Measurements from ENCODE around the gene RXRG.

The RXRG gene

DNA sequence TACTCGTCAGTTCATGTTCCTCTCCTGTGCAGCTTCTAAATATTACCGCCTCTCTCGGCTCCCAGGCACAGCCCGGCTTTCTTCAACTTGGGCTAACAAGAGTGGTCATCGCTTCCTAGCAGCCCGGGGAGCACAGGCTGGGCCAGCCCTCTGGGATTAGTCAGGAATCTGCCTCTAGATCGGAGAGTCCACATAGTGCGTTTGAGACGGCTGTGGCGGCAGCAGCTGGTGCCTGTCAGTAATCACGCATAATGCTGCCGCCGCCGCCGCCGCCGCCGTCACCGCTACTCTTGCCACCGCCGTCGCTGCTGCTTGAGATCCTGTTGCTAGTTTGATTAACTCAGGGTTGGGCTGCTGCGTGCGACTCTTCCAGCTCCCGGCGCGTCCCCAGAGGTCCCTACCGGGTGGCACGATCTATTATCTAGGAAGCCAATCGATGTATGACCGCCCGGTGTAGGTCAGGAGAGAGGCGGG is at the start of gene RXRG:
RXRG (minus strand) TSS at position 230 of the 474 bp plus-strand sequence. CDS start 233 bp downstream, outside the sequence.
- DNase-seq = no peak
- in situ Hi-C loops (cut with HindIII; ENCODE audit: low pct_ligation_motif_present, low sequenced_read_pairs) = no loop called here
- H3K4me3 ChIP-seq (ENCODE audit: low read depth, low read length) = no peak within 1 kb of the TSS
- H3K27me3 ChIP-seq (replicated peaks) = peaks cover 30% of the 10 kb centered on the region
- TF ChIP-seq, protein P1, sequence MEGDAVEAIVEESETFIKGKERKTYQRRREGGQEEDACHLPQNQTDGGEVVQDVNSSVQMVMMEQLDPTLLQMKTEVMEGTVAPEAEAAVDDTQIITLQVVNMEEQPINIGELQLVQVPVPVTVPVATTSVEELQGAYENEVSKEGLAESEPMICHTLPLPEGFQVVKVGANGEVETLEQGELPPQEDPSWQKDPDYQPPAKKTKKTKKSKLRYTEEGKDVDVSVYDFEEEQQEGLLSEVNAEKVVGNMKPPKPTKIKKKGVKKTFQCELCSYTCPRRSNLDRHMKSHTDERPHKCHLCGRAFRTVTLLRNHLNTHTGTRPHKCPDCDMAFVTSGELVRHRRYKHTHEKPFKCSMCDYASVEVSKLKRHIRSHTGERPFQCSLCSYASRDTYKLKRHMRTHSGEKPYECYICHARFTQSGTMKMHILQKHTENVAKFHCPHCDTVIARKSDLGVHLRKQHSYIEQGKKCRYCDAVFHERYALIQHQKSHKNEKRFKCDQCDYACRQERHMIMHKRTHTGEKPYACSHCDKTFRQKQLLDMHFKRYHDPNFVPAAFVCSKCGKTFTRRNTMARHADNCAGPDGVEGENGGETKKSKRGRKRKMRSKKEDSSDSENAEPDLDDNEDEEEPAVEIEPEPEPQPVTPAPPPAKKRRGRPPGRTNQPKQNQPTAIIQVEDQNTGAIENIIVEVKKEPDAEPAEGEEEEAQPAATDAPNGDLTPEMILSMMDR (IDR thresholded peaks at IDR 0.05; ENCODE audit: low read depth, low read length, missing control alignments) = no peak
- H3K27ac ChIP-seq = no peak within 1 kb of the TSS
- H3K36me3 ChIP-seq (replicated peaks) = no peaks in the 10 kb centered on the region

DNA sequence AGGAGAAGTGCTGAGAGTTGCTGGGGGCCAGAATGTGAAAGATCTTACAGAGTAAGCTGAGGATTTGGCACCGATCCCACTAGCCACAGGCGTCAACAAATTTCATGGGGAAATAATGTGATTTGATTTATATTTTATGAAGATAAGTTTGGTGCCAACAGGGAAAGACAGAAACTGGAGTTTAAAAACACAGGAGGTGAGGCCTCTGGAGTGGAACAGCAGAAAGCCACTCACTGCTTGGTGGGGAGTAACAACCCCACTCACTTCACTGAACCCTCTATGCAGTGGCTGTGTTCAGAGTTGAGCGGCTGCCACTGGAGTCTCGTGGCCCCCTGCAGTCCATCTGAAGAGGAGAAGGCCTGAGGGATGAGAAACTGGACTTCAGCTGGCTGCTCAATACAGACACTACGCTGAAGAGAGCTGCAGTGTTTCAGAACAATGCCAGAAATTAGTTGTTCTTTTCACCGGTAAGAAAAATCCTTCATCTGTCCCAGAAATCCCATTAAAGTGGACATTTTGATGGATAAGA is 48.0 kb upstream of the RXRG start:
- TF ChIP-seq, protein P1 (IDR thresholded peaks at IDR 0.05; ENCODE audit: low read depth, low read length, missing control alignments) = no peak
- no peak for DNase-seq
- in situ Hi-C loops (cut with HindIII; ENCODE audit: low pct_ligation_motif_present, low sequenced_read_pairs) = no loop called here
- Histone ChIP-seq H3K4me3 (ENCODE audit: low read depth, low read length) (no peak overlapping the region), H3K27me3 (replicated peaks) (no peaks in the 10 kb centered on the region), H3K36me3 (replicated peaks) (no peaks in the 10 kb centered on the region), H3K27ac (no peak overlapping the region)

DNA sequence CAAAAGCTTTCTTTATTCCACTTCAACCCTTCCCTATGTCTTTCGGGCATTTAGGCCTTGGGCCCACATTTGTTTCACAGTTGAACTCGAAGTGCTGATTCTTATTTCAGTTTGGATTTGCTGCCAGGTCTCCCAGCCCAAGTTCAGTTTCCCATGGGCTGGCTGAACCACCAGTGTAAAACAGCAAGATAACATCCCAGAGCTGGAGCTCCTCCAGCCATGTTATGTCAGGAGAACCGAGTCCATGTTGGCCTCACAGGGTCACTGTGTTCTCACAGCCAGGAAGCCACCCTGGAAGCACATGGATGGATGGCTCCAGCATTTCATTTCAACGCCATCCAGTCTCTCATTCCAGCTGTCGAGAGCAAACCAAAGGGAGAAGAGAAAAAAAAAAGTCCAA is 45.2 kb upstream of the RXRG start:
- no peaks in the 10 kb centered on the region for H3K27me3 ChIP-seq (replicated peaks)
- no peaks in the 10 kb centered on the region for H3K36me3 ChIP-seq (replicated peaks)
- in situ Hi-C loops (cut with HindIII; ENCODE audit: low pct_ligation_motif_present, low sequenced_read_pairs) = no loop called here
- no peak overlapping the region for H3K27ac ChIP-seq
- DNase-seq = no peak
- no peak overlapping the region for H3K4me3 ChIP-seq (ENCODE audit: low read depth, low read length)
- TF ChIP-seq, protein P1 (IDR thresholded peaks at IDR 0.05; ENCODE audit: low read depth, low read length, missing control alignments) = no peak

DNA sequence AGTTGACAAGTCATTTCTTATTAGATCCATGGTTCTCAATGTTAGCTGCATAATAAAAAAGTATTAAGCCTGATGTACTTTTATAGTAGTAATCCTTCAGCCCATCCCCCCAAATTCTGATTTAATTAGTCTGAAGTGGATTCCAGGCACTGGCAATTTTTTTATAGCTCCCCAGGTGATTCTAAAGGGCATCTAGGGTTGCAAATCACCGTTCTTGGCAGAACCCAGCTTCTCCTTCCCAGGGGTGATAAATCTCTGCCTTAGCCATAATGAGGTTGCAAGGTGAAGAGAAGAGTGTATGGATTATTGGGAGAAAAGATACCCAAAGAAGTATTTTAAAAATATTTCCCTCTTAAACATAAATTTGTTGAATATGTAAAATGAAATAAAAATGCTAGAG is 43.0 kb upstream of the RXRG start:
- H3K27ac ChIP-seq = no peak overlapping the region
- in situ Hi-C loops (cut with HindIII; ENCODE audit: low pct_ligation_motif_present, low sequenced_read_pairs) = no loop called here
- H3K36me3 ChIP-seq (replicated peaks) = no peaks in the 10 kb centered on the region
- TF ChIP-seq, protein P1 (IDR thresholded peaks at IDR 0.05; ENCODE audit: low read depth, low read length, missing control alignments) = no peak
- no peaks in the 10 kb centered on the region for H3K27me3 ChIP-seq (replicated peaks)
- no peak for DNase-seq
- no peak overlapping the region for H3K4me3 ChIP-seq (ENCODE audit: low read depth, low read length)

DNA sequence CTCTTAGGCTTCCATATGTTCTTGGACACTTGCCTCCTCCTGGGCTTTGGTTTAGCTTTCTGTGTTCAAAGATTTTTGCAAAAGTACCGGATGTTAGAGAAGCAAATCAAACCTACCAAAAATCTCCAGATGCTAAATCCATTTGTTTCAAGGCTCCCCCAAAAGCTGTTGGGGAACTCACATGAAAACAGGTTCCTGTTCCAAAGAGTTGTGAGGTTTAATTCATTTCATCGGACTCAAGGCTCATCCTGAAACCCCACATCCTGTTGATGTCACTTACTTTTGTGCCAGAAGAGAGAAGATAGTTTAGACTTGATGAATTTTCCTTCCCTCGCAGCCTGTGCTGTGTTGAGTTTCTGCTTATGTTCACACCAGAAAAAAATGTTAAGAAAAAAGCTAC is 41.7 kb upstream of the RXRG start:
- no peaks in the 10 kb centered on the region for H3K36me3 ChIP-seq (replicated peaks)
- no peak overlapping the region for H3K4me3 ChIP-seq (ENCODE audit: low read depth, low read length)
- in situ Hi-C loops (cut with HindIII; ENCODE audit: low pct_ligation_motif_present, low sequenced_read_pairs) = no loop called here
- H3K27me3 ChIP-seq (replicated peaks) = no peaks in the 10 kb centered on the region
- H3K27ac ChIP-seq = no peak overlapping the region
- TF ChIP-seq, protein P1 (IDR thresholded peaks at IDR 0.05; ENCODE audit: low read depth, low read length, missing control alignments) = no peak
- no peak for DNase-seq

DNA sequence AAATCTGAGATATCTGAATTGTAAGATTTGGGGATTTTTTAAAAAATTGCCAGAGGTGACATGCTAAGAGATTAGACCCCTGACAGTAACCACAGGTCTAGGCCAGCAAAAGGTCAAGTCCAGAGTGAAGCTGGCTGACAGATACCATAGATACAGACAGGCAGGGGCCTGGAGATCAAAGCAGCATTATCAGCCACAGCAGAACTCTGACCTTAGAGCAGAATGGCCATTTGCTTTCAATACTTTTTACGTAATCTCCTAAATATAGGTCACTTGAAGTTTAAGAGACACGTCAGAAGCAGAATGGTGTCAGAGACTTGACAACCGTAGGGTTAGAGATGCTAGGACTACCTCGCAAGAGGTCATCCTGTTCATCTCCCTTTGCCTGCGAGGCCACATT is 40.8 kb upstream of the RXRG start:
- H3K4me3 ChIP-seq (ENCODE audit: low read depth, low read length) = no peak overlapping the region
- H3K27me3 ChIP-seq (replicated peaks) = no peaks in the 10 kb centered on the region
- in situ Hi-C loops (cut with HindIII; ENCODE audit: low pct_ligation_motif_present, low sequenced_read_pairs) = no loop called here
- no peaks in the 10 kb centered on the region for H3K36me3 ChIP-seq (replicated peaks)
- H3K27ac ChIP-seq = no peak overlapping the region
- no peak for DNase-seq
- TF ChIP-seq, protein P1 (IDR thresholded peaks at IDR 0.05; ENCODE audit: low read depth, low read length, missing control alignments) = no peak

Measured in brain microvascular endothelial cell (primary cell).